ENCODE data around the gene CYP4V2.
"Not testable (repeated sequence)": the region's sequence is repeated elsewhere in the genome, so short reads cannot be mapped to it uniquely, and the experiment has no call there.

The CYP4V2 gene

DNA sequence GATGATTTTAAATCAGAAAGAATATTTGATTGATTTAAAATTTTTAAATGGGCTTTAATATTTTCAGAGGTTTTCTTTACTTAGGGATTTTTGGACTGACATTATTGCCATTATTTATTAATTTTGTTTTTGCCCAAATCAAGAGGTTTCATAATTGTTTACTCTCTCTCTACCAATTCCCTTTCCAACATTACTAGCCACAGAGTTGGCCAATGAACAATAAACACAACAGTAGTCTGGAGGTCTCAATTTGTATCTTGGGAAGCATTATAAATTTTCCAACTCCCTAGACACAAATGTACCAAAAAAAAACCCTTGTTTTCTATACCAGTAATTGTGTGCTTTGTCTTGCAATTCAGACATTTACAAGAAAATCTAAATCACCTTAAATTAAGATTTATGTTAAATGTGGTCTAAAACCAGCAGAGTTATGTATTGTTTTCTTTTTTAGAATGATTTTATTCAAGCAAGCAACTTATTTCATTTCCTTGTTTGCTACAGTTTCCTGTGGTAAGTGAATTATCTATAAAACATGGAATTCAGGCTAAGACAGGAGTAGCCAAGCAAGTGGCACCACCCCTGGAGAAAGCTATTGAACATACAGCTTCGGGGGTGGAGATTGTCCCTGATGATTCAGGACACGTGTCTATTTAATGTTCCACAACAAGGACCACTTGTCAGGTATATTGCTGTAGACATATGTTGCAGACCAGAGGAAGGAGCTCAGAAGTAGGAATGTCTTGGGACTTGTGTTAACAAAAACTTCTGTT, 36.6 kb downstream of the CYP4V2 start:
- in situ Hi-C loops (cut with MboI; ENCODE audit: low sequenced_read_pairs) = no loop called here

DNA sequence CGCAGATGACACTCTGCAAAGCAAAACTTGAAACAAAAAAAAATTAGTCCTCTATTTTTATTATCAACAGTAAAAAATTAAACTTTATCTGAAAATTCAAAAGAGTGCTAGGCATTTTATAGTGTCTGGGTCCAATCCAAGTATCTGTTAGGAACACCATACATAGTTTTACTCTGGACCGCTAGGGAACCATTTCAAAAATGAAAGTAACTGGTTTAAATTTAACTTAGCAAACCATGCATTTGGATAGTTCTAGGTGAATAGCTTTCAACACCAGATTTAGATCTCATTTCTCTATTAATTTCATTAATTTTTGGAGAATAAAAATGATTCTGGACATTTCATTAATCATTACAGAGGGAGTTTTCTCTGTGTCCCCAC, 37.1 kb downstream of the CYP4V2 start:
- in situ Hi-C loops (cut with MboI; ENCODE audit: low sequenced_read_pairs) = no loop called here

DNA sequence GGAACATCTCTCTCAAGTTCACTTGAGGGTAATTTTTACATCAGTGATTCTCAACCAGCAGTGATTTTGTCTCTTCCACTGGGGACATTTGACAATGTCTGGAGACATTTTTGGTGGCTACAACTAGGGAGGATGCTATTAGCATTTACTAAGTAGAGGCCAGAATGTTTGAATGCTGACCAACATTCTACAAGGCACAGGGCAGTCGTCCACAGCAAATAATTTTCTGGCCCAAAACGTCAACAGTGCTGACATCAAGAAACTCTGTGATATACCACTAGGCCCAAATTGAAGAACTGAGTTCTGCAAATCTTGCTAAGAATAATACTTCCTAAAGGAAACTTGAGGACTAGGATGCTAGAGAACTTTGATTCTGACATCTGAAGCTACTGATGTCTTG, 43.0 kb downstream of the CYP4V2 start:
- in situ Hi-C loops (cut with MboI; ENCODE audit: low sequenced_read_pairs) = no loop called here

DNA sequence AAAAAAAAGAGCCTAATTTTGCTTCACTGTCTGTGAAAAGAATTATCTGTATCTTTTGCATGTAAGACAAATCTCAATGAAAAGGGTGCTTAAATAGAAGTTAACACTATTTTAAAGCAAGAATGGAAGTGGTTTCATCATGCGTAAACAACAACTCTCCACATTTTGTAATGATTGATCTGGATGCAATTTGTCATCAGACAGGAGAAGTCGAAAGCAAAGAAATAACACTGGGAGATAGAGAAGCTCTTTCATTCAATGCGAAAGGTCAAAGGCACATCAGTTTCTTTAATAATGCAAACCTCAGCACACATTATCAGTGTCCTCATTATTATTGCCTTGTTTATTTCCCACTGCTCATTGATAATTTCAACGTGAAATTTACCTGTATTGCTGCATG, 44.8 kb downstream of the CYP4V2 start:
- in situ Hi-C loops (cut with MboI; ENCODE audit: low sequenced_read_pairs) = no loop called here

DNA sequence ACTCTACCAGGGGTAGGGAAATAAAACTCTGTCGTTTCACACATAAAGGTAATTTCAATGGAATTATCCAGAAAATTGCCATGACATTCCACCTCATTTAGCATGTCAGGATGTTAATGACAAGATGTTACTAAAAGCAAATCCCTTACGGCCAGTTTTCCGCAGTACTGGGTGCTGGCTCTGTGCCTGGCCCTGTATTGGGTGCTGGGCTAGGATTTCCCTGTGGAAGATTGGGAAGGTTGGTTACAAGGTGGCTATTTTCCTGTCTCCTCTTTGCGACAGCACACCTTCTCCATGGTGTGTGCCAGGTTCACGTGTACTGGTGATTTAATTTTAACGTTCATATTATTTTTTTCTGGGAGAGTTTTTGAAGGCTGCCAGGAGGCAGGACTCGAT, 49.1 kb downstream of the CYP4V2 start:
- in situ Hi-C loops (cut with MboI; ENCODE audit: low sequenced_read_pairs) = no loop called here

DNA sequence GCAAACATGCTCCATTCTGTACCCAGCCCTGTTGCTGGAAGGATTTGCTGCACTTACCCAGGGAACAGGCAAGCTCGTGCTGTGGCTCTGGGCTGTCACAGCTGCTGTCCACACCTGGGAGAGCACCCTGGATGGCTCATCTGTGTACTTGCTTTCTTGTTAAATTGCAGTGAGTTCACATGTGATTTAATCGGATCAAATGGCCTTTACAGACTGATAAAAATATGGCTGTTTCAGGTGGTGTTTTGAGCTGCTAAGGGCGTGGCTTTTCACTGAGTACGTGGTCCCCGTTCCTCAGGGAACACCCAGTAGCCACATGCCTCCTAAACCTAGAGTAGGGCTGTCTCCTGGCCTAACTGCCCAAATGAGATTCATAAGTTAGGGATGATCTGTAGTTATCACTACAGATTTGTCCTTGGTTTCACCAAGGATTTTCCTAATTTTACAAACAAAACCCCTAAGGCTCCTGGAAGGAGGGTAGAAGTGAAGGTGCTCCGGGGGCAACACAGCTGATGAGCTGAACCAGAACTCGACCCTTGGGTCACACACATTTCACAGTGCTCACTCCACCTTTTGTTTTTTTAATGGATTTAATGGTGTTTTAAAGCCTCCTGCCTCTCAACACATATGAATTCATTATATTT, 49.6 kb downstream of the CYP4V2 start:
- in situ Hi-C loops (cut with MboI; ENCODE audit: low sequenced_read_pairs) = no loop called here

DNA sequence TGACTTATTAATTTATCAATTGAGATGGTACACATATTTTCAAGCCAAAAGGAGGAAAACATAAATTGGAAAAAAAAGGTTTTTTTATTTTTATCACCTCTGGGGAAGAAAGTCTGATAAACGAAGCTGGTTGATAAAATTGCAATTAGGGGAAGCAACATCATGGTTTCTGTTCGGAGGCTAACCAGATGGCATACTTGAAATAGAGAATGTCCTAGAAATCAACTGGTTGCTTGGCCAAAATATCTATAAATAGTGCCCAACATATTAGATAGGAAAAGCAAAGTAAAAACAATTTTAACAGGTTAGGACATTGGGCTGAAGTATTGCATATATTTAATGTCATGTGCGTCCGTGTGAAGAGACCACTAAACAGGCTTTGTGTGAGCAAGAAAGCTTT, 50.2 kb downstream of the CYP4V2 start:
- in situ Hi-C loops (cut with MboI; ENCODE audit: low sequenced_read_pairs) = no loop called here

DNA sequence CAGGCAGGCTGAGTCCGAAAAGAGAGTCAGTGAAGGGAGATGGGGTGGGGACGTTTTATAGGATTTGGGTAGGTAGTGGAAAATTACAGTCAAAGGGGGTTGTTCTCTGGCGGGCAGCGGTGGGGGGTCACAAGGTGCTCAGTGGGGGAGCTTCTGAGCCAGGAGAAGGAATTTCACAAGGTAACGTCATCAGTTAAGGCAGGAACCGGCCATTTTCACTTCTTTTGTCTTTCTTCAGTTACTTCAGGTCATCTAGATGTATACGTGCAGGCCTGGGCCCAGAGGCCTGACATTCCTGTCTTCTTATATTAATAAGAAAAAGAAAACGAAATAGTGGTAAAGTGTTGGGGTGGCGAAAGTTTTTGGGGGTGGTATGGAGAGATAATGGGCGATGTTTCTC, 50.7 kb downstream of the CYP4V2 start:
- in situ Hi-C loops (cut with MboI; ENCODE audit: low sequenced_read_pairs) = not testable (repeated sequence)

DNA sequence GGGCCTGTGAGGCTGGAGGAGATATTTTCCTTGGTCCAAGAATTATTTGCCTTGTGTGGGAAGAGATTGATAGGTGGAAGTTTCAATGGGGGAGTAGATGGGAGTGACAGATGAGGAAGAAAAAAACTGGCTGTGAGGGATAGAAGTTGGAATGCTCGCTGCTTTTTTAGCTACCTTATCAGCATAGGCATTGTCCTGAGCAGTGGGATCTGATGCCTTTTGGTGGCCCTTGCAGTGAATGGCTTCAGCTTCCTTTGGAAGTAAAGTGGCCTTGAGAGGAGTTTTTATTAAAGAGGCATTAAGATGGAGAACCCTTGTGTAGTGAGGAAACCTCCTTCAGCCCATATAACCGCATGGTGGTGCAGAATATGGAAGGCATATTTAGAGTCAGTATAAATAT, 52.0 kb downstream of the CYP4V2 start:
- in situ Hi-C loops (cut with MboI; ENCODE audit: low sequenced_read_pairs) = no loop called here

DNA sequence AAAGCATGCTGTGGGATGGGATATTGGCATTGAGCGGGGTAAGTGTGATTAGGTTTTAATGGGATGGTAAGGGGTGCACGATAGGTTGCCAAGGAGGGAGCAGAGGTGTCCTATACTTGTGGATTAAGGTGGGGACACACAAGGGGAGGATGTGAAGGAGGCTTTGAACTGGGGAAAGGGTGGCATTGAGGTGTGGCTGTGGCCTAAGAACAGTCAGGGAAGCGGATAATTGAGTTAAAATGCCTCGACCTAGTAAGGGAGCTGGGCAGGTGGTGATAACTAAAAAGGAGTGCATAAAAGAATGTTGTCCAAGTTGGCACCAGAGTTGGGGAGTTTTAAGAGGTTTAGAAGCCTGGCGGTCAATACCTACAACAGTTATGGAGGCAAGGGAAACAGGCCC, 53.5 kb downstream of the CYP4V2 start:
- in situ Hi-C loops (cut with MboI; ENCODE audit: low sequenced_read_pairs) = no loop called here

DNA sequence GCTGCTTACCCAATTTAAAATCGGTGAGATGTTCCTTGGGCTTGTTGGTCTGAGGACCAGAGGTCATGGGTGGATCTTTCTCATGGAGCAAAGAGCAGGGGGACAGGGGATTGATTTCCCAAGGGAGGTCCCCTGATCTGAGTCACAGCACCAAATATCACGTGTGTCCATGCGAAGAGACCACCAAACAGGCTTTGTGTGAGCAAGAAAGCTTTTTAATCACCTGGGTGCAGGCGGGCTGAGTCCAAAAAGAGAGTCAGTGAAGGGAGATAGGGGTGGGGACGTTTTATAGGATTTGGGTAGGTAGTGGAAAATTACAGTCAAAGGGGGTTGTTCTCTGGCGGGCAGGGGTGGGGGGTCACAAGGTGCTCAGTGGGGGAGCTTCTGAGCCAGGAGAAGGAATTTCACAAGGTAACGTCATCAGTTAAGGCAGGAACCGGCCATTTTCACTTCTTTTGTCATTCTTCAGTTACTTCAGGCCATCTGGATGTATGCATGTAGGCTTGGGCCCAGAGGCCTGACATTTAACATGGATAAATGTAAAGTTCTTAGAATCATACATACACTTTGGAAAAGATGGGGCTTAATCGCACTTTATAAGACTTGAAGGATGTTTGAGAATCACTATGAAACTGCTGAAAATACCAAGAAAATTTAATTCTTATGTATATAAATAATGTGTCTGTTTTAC, 55.8 kb downstream of the CYP4V2 start:
- in situ Hi-C loops (cut with MboI; ENCODE audit: low sequenced_read_pairs) = not testable (repeated sequence)

DNA sequence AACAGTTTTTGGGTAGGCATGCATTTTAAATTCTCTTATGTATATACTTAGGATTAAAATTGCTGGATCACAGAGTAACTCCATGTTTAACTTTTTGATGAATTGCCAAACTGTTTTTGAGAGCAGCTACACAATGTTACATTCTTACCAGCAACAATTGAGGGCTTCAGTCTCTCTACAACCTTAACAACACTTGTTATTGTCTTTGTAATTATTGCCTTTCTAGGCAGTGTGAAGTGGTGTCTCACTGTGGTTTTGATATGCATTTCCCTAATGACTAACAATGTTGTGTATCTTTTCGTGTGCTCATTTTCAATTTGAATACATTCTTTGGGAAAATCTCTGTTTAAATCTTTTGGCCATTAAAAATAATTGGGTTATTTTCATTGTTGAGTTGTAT, 57.3 kb downstream of the CYP4V2 start:
- in situ Hi-C loops (cut with MboI; ENCODE audit: low sequenced_read_pairs) = no loop called here

DNA sequence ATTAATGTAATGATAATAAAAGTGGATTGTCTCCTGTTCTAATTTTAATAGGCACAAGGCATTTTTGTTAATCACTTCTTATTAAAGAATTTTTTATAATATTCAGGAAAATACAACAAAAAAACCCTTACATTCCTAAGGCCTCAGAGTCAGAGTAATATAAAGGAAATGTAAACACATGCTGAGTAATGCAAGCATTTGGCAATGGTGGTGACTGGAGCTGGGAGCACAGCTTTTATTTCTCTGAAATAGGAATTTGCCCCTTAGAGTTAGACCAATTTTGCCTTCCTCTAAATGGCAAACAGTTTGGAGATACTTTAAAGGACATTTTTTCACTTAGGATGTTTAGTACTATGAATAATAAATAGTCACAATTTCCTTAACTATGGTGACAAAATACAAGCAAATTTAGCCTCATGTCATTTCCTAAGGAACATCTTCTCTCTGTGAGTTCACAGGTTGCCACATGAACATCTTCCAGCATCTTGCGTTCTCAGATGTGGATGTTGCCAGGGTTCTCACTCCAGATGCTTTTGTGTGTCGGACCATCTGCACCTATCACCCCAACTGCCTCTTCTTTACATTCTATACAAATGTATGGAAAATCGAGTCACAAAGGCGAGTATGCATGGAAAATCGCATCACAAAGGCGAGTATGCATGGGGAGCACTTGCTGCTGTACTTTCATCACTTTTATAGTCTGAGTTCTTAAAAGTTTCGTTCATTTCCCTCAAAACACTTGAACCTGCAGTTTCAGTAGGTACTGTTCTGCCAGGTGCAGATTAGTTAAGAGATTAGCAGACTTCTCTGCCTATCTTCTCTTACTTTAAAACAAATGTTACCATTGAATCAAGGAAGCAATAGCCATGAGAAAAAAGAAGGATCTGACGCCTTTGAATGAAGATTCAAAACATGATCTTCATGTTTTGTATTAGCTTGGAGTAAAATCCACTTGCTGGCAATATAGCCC, 58.7 kb downstream of the CYP4V2 start:
- in situ Hi-C loops (cut with MboI; ENCODE audit: low sequenced_read_pairs) = no loop called here

DNA sequence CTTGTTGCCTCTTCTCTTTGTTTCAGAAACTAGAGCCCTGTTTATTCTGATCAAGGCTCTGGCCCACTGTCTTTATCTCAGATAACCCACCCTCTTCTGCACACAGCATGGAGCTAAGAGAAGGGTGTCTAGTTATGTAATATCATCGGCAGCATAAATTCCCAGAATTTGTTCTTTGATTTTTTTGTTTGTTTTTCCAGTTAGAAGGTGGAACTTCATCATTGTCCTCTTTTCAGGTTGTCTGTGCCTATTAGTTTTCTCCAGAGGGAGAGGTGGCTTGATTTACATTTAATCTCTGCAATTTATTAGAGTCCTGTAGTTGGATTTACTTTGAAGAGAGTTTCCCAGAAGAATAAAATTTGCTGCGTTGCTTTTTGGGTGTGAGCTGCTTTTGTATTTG, 59.4 kb downstream of the CYP4V2 start:
- in situ Hi-C loops (cut with MboI; ENCODE audit: low sequenced_read_pairs) = no loop called here

DNA sequence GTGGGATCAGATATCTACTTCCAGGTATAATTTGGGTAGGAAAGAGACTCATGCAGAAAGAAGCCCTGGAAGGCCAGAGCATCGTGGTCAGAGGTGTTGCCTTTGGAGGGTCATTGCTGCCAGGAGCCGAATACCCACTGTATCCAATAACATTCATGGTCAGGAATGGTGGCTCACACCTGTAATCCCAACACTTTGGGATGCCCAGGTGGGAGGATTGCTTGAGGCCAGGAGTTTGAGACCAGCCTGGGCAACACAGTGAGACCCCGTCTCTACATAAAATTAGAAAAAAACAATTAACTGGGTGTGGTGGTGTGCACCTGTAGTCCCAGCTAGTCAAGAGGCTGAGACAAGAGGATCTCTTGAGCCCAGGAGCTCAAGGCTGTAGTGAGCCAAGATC, 63.8 kb downstream of the CYP4V2 start:
- in situ Hi-C loops (cut with MboI; ENCODE audit: low sequenced_read_pairs) = no loop called here

DNA sequence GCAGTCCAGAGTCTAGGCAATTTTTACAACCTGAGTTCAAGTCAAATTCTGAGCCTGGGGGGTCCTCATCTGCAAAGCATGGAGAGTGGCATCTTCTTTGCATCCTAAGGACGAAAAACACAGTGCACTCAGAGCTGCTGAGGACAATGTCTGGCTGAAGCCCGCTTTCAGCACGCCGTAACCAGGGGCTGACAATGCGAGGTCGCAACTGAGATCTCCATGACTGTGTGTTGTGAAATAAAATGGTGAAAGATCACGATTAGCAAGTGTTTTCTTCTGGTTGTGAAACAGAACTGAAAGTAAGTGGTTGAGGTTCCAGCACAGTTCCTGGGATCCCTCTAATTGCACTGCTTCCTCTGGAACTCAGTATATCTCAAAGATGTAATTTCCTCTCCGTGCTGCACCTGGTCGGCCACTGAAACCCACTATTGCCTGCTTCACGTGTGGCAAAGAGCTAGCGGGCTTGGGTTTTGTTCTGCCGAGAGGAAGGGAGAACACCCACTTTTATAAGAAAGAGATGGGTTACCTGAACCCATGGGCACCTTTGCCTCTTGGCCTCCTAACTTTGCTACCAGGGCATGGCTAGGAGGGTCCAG, 66.9 kb downstream of the CYP4V2 start:
- in situ Hi-C loops (cut with MboI; ENCODE audit: low sequenced_read_pairs) = no loop called here

DNA sequence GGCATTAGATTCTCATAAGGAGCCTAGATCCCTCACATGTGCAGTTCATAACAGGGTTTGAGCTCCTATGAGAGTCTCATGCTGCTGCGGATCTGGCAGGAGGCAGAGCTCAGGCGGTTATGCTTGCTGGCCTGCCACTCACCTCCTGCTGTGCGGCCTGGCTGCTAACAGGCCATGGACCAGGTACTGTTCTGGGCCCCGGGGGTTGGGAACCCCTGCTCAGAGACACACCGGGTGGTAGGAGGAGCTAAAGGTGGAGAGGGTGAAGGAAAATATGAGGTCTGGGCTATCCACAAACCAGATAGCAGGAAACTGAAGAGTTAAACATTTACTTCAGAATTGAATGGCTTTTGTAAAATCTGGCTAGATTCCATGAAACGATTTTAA, 68.7 kb downstream of the CYP4V2 start:
- in situ Hi-C loops (cut with MboI; ENCODE audit: low sequenced_read_pairs) = no loop called here
